A673 (cell line): Measurements from ENCODE around the gene STYK1.

Source experiments
- EZH2 ChIP-seq: fragments of 200-600 bp; sonication (generic); IDR thresholded peaks from 2 replicates; pipeline ENCODE4 v1.6.1; 2017; ENCODE audit warnings: borderline replicate concordance, low read depth, mild to moderate bottlenecking, mixed read lengths, antibody characterized with exemption, low read length; ENCODE audit not compliant: poor library complexity, severe bottlenecking
- TF ChIP-seq, protein P1 (sequence below): fragments of 300-800, 200-600 bp; sonication (generic); conservative IDR thresholded peaks from 2 replicates; pipeline ENCODE4 v1.5.1; 2017; ENCODE audit warnings: low read depth, mild to moderate bottlenecking, antibody characterized with exemption, low read length, moderate library complexity, mixed read lengths

- TF ChIP-seq, protein P1, sequence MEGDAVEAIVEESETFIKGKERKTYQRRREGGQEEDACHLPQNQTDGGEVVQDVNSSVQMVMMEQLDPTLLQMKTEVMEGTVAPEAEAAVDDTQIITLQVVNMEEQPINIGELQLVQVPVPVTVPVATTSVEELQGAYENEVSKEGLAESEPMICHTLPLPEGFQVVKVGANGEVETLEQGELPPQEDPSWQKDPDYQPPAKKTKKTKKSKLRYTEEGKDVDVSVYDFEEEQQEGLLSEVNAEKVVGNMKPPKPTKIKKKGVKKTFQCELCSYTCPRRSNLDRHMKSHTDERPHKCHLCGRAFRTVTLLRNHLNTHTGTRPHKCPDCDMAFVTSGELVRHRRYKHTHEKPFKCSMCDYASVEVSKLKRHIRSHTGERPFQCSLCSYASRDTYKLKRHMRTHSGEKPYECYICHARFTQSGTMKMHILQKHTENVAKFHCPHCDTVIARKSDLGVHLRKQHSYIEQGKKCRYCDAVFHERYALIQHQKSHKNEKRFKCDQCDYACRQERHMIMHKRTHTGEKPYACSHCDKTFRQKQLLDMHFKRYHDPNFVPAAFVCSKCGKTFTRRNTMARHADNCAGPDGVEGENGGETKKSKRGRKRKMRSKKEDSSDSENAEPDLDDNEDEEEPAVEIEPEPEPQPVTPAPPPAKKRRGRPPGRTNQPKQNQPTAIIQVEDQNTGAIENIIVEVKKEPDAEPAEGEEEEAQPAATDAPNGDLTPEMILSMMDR: no peak
- no peak for TF ChIP-seq EZH2
Observed at GRCh38 chr12:10664499-10664898, 9.4 kb downstream of the STYK1 start.
